Peyer's patch (tissue), 4 donors: ENCODE measurements around the gene IPO11. TPM values are rescaled to one million over a fixed set of nuclear protein-coding genes. Genes with fewer than 3 reads are reported as not detected.

Source experiments
- DNase-seq, 3 donors: peaks; one replicate each; pipeline ENCODE4 v3.0.0-alpha.2; 2017 to 2019
- H3K27ac ChIP-seq, 4 donors: fragments of 200-600 bp; sonication (generic); one replicate each; pipeline ENCODE4 v1.5.1; 2016 to 2019
- H3K27me3 ChIP-seq, 2 donors: fragments of 200-600 bp; sonication (generic); one replicate each; pipeline ENCODE4 v1.5.1; 2019
- H3K36me3 ChIP-seq, 3 donors: fragments of 200-600 bp; sonication (generic); one replicate each; pipeline ENCODE4 v1.5.1; 2016 to 2019
- H3K4me1 ChIP-seq, 4 donors: fragments of 200-600 bp; sonication (generic); one replicate each; pipeline ENCODE4 v1.5.1; 2016 to 2019
- H3K4me3 ChIP-seq, 4 donors: fragments of 200-600 bp; sonication (generic); 1 replicate in 3 of 4; 2 replicates in 1 of 4; pipeline ENCODE4 v1.5.1; 2016 to 2019; ENCODE audit warnings: mild to moderate bottlenecking in 1 of 4
- H3K9me3 ChIP-seq, 4 donors: fragments of 200-600 bp; sonication (generic); one replicate each; pipeline ENCODE4 v1.5.1; 2016 to 2019; ENCODE audit warnings: mild to moderate bottlenecking in 1 of 4
- CTCF ChIP-seq, 6 experiments: fragments of 450-650 bp in 4 of 6; fragments of 200-600 bp in 2 of 6; sonication (generic) in 1 of 6; IDR thresholded peaks; one replicate each; pipeline ENCODE4 v1.5.1; 2017 to 2019; ENCODE audit warnings: antibody characterized with exemption in 6 of 6, mild to moderate bottlenecking in 3 of 6, moderate library complexity in 1 of 6
- POLR2A ChIP-seq, 2 donors: fragments of 450-650 bp; IDR thresholded peaks; one replicate each; pipeline ENCODE4 v1.5.1; 2017; ENCODE audit warnings: antibody characterized with exemption in 2 of 2, mild to moderate bottlenecking in 2 of 2, moderate library complexity in 2 of 2
- total RNA-seq, 4 donors: library from RNA; depleted of rRNA; stranded (reverse); fragments of >200 nt; gene quantifications; one replicate each; pipeline ENCODE4 v1.1.0, GENCODE V29; 2016

Gene IPO11
- total RNA-seq: 10 to 100 TPM in 3 of 4 donors, 1 to 10 TPM in 1; 5.6 to 27.2 (median 13.1) TPM

- Histone ChIP-seq H3K27me3 (no peaks in the 10 kb centered on the region), H3K36me3 (no peaks in the 10 kb centered on the region), H3K27ac (peak within 1 kb of the TSS; percentile 38 to 80 (median 74)), H3K4me3 (peak within 1 kb of the TSS; percentile 72 to 99 (median 90)), H3K4me1 (peaks cover 0 to 14% (median 3%) of the 10 kb centered on the region in 4 donors), H3K9me3 (no peaks in the 10 kb centered on the region)
- peak; percentile 93 to 99 (median 98) for DNase-seq
- peak; percentile 44 to 66 for TF ChIP-seq POLR2A (IDR thresholded peaks at IDR 0.05)
- TF ChIP-seq CTCF (IDR thresholded peaks at IDR 0.05): peak in 1 of 6 experiments; percentile 19
These were observed at the start of gene IPO11 for GRCh38 chr5:62412549-62413329. Gene IPO11, plus strand, starts transcription at chr5:62412763. Its CDS starts 24,517 bp downstream, at chr5:62437280.

GRCh38 chr5:62369039-62369438 lies 43.5 kb upstream of the IPO11 start:
- no peak for DNase-seq
- no peak overlapping the region for H3K27ac ChIP-seq
- H3K36me3 ChIP-seq: peaks cover 0 to 37% (median 0%) of the 10 kb centered on the region in 3 donors
- no peaks in the 10 kb centered on the region for H3K27me3 ChIP-seq
- no peaks in the 10 kb centered on the region for H3K4me1 ChIP-seq
- H3K9me3 ChIP-seq: no peaks in the 10 kb centered on the region
- H3K4me3 ChIP-seq: no peak overlapping the region
- TF ChIP-seq POLR2A (IDR thresholded peaks at IDR 0.05): no peak
- no peak for TF ChIP-seq CTCF (IDR thresholded peaks at IDR 0.05)

DNA sequence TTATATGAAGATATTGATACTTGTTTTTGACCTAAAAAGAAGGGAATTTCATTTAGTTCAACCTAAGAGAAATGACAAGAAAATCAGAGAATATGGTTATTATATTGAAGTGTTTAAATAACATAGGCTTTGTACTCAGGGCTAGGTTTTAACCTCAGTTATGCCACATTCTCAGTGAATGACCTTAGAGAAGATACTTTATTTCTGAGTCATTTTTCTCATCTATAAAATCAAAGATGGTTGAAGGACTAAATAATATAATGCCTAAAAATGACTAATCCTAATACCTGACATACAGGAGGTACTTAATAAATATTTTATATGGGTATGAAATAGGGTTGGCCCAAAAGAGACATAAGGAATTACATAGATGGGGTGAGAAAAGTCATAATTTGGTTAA lies 41.2 kb upstream of the IPO11 start:
- no peak for DNase-seq
- Histone ChIP-seq H3K4me1 (no peaks in the 10 kb centered on the region), H3K36me3 (peaks cover 0 to 39% (median 0%) of the 10 kb centered on the region in 3 donors), H3K27ac (no peak overlapping the region), H3K27me3 (no peaks in the 10 kb centered on the region), H3K9me3 (no peaks in the 10 kb centered on the region), H3K4me3 (no peak overlapping the region)
- TF ChIP-seq POLR2A (IDR thresholded peaks at IDR 0.05) (no peak), CTCF (IDR thresholded peaks at IDR 0.05) (no peak)

DNA sequence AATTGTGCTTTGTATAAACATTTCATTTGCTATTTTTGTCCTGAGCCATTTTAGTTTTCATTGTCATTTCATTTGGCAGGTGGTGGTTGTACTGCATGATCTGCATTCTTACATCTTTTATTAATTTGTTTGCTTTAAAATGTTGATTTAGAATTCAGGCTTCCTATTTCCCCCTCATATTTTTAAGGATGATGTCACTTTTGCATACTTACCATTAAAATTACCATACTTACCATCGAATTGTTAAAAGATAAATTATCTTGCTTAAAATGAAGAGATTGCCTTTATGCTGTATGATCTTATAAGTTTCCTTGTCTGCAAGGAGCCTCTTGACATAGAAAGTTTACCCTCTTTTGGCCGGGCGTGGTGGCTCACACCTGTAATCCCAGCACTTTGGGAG lies 40.0 kb upstream of the IPO11 start:
- H3K4me1 ChIP-seq: no peaks in the 10 kb centered on the region
- H3K4me3 ChIP-seq: no peak overlapping the region
- H3K9me3 ChIP-seq: no peaks in the 10 kb centered on the region
- no peaks in the 10 kb centered on the region for H3K27me3 ChIP-seq
- peaks cover 0 to 42% (median 0%) of the 10 kb centered on the region in 3 donors for H3K36me3 ChIP-seq
- TF ChIP-seq CTCF (IDR thresholded peaks at IDR 0.05) (no peak), POLR2A (IDR thresholded peaks at IDR 0.05) (no peak)
- no peak for DNase-seq
- H3K27ac ChIP-seq: no peak overlapping the region

DNA sequence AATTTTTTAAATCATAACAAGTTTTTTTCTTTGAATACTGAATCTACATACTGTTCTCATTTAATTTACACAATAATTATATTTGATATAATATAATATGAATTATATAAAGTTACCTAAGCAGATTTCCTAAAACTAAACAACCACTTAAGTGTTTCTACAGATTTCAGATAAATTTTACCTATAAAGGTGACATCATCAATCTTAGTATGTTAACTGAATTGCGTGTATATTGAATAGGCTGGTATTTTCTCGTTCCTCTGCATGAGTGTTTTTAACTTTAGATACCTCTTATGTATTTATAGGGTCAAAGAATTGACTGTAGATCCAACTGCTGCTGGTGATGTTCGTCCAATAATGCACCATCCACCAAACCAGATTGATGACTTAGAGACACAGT lies 39.2 kb upstream of the IPO11 start:
- H3K27ac ChIP-seq: no peak overlapping the region
- DNase-seq: no peak
- no peaks in the 10 kb centered on the region for H3K27me3 ChIP-seq
- peaks cover 0 to 49% (median 0%) of the 10 kb centered on the region in 3 donors for H3K36me3 ChIP-seq
- H3K4me3 ChIP-seq: no peak overlapping the region
- H3K4me1 ChIP-seq: no peaks in the 10 kb centered on the region
- H3K9me3 ChIP-seq: no peaks in the 10 kb centered on the region
- TF ChIP-seq CTCF (IDR thresholded peaks at IDR 0.05): no peak
- no peak for TF ChIP-seq POLR2A (IDR thresholded peaks at IDR 0.05)
